ENCODE measurements around the gene GAB4. TPM values are rescaled to one million over a fixed set of nuclear protein-coding genes. Genes with fewer than 3 reads are reported as not detected.

Gene GAB4, protein sequence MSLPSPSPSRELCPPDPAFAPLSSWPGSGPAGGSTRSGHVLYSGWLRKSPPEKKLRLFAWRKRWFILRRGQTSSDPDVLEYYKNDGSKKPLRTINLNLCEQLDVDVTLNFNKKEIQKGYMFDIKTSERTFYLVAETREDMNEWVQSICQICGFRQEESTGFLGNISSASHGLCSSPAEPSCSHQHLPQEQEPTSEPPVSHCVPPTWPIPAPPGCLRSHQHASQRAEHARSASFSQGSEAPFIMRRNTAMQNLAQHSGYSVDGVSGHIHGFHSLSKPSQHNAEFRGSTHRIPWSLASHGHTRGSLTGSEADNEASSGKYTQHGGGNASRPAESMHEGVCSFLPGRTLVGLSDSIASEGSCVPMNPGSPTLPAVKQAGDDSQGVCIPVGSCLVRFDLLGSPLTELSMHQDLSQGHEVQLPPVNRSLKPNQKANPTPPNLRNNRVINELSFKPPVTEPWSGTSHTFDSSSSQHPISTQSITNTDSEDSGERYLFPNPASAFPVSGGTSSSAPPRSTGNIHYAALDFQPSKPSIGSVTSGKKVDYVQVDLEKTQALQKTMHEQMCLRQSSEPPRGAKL
- total RNA-seq, result not detected in 2 replicates
- not detected in 2 replicates for polyA plus RNA-seq
- polyA plus RNA-seq (2011; cell fraction: cytosol; rRNA removed), result not detected in 2 replicates
- not detected in 2 replicates for polyA plus RNA-seq (2011; cell fraction: nucleus; rRNA removed)
- polyA plus RNA-seq (2012), result not detected in 2 replicates
- not detected in 2 replicates for polyA minus RNA-seq
- polyA minus RNA-seq (2011; cell fraction: cytosol; rRNA and poly(A)+ RNA removed), result not detected
- not detected in 2 replicates for polyA minus RNA-seq (2011; cell fraction: nucleus; rRNA and poly(A)+ RNA removed)
- Bru-seq, nascent RNA, result not detected
- not detected for BruChase-seq, experiment 1, labeled RNA remaining after a 6-hour chase
- BruChase-seq, experiment 2, labeled RNA remaining after a 2-hour chase, result not detected
- long read RNA-seq, result 0 reads

DNA sequence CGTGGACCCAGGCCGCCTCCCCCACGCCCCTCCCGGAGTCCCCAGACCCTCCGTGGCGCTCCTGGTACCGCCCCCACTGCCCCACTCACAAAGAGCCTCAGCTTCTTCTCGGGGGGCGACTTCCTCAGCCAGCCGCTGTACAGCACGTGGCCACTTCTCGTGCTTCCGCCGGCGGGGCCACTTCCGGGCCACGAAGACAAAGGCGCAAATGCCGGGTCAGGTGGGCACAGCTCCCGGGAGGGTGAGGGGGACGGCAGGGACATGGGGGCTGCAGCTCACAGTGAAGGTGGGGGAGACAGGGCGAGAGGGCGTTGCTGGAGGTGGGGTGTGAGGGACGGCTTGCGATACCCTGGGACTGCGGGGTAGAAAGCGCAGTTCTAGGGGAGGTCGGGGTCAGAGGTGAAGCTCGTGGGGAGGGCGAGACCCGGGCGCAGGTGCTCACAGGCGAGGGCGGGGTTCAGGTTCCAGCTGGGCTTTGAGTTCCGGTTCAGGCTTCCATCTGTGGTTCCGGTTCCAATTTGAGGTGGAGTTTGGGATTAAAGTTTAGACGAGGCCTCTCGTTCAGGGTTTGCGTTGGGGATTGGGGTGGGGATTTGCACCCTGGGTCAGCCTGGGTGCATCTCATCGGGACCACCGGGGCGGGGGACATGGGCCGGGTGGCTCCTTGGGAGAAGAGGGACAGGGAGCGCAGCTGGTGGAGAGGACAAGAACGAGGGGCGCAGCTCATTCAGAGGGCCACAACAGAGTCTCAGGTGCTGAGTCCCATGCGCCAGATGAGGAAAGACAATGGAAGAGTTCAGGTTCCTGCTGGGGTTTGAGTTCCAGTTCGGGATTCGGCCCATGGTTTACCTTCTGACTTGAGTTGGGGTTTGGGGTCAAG, at the start of gene GAB4:
TSS of gene GAB4 (minus strand) at position 371 of the 880 bp plus-strand sequence. CDS start at position 263, 108 bp downstream.
- H3K9me1 ChIP-seq (replicated peaks; ENCODE audit: control insufficient read depth, extremely low read depth, insufficient read depth, low read length), result no peaks in the 10 kb centered on the region
- dilution Hi-C loops (cut with MboI; ENCODE audit: extremely low pct_ligation_motif_present, low sequenced_read_pairs), result no loop called here
- no peak within 1 kb of the TSS for H3K4me3 ChIP-seq (replicated peaks in 1 of 3; ENCODE audit: insufficient read depth in 1 of 3, low read depth in 1 of 3, low read length in 3 of 3)
- H3K27me3 ChIP-seq (ENCODE audit: control insufficient read depth in 2 of 2, insufficient read depth in 2 of 2, low read length in 2 of 2), result no peaks in the 10 kb centered on the region
- POLR2A ChIA-PET, result no interaction called here
- H4K20me1 ChIP-seq (replicated peaks; ENCODE audit: control insufficient read depth, extremely low read depth, insufficient read depth, low read length), result no peaks in the 10 kb centered on the region
- no peak within 1 kb of the TSS for H3K27ac ChIP-seq (ENCODE audit: insufficient read depth, low read depth, low read length)
- no peaks in the 10 kb centered on the region for H3K4me1 ChIP-seq (ENCODE audit: control insufficient read depth, extremely low read depth, insufficient read depth, low read length)
- DNase-seq (ENCODE audit: low read depth, low spot score), result no peak
- no peak within 1 kb of the TSS for H3K9ac ChIP-seq (replicated peaks; ENCODE audit: extremely low read depth, insufficient read depth, low read length)
- BruUV-seq (replicated peaks), result no TSS peak
- CTCF ChIA-PET, result no interaction called here
- FAIRE-seq, result no peak
- no peaks in the 10 kb centered on the region for H3K36me3 ChIP-seq (ENCODE audit: control insufficient read depth in 2 of 2, extremely low read depth in 1 of 2, insufficient read depth in 2 of 2, low read length in 2 of 2)
- H3K9me3 ChIP-seq (replicated peaks; ENCODE audit: control insufficient read depth, insufficient read depth, low read length), result no peaks in the 10 kb centered on the region
- intact Hi-C loops (cut with micrococcal nuclease), result no loop called here
- H3K4me2 ChIP-seq (ENCODE audit: insufficient read depth, low read length), result no peak within 1 kb of the TSS
- H2AFZ ChIP-seq (ENCODE audit: low read depth, low read length), result no peak within 1 kb of the TSS
- no peaks in the 10 kb centered on the region for H3K79me2 ChIP-seq (ENCODE audit: control insufficient read depth, insufficient read depth, low read length)
- no peak for TF ChIP-seq EZH2 (IDR thresholded peaks at IDR 0.05; ENCODE audit: borderline replicate concordance, low read depth, low read length, severe bottlenecking)
- no peak for TF ChIP-seq POLR2A (IDR thresholded peaks at IDR 0.05; ENCODE audit: low read depth, low read length)
- TF ChIP-seq GATA2 (IDR thresholded peaks at IDR 0.05; ENCODE audit: insufficient read depth, insufficient read length, low read depth, low read length), result no peak
- TF ChIP-seq MAX (IDR thresholded peaks at IDR 0.05; ENCODE audit: insufficient read depth, insufficient read length), result no peak
- TF ChIP-seq POLR2AphosphoS5 (IDR thresholded peaks at IDR 0.05; ENCODE audit: insufficient read depth, low read depth, low read length), result no peak
- no peak for TF ChIP-seq MYC (IDR thresholded peaks at IDR 0.05; ENCODE audit: low read depth, low read length)
- no peak for TF ChIP-seq FOS (IDR thresholded peaks at IDR 0.05; ENCODE audit: borderline replicate concordance, insufficient read depth, low read length)
- TF ChIP-seq JUN (IDR thresholded peaks at IDR 0.05; ENCODE audit: borderline replicate concordance, insufficient read depth, insufficient read length, low read depth), result no peak
- TF ChIP-seq, protein P1, sequence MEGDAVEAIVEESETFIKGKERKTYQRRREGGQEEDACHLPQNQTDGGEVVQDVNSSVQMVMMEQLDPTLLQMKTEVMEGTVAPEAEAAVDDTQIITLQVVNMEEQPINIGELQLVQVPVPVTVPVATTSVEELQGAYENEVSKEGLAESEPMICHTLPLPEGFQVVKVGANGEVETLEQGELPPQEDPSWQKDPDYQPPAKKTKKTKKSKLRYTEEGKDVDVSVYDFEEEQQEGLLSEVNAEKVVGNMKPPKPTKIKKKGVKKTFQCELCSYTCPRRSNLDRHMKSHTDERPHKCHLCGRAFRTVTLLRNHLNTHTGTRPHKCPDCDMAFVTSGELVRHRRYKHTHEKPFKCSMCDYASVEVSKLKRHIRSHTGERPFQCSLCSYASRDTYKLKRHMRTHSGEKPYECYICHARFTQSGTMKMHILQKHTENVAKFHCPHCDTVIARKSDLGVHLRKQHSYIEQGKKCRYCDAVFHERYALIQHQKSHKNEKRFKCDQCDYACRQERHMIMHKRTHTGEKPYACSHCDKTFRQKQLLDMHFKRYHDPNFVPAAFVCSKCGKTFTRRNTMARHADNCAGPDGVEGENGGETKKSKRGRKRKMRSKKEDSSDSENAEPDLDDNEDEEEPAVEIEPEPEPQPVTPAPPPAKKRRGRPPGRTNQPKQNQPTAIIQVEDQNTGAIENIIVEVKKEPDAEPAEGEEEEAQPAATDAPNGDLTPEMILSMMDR (IDR thresholded peaks at IDR 0.05; ENCODE audit: extremely low read depth in 1 of 2, insufficient read depth in 1 of 2, low read depth in 1 of 2, low read length in 2 of 2), result no peak
